Measurements from ENCODE around the gene GET4. TPM values are rescaled to one million over a fixed set of nuclear protein-coding genes. Genes with fewer than 3 reads are reported as not detected.
A peak's percentile ranks its signal among the peaks of the same experiment; 100 is the strongest.

The GET4 gene
- total and polyA plus RNA-seq, 4 donors: 19.5 to 34.7 (median 27.3) TPM

DNA sequence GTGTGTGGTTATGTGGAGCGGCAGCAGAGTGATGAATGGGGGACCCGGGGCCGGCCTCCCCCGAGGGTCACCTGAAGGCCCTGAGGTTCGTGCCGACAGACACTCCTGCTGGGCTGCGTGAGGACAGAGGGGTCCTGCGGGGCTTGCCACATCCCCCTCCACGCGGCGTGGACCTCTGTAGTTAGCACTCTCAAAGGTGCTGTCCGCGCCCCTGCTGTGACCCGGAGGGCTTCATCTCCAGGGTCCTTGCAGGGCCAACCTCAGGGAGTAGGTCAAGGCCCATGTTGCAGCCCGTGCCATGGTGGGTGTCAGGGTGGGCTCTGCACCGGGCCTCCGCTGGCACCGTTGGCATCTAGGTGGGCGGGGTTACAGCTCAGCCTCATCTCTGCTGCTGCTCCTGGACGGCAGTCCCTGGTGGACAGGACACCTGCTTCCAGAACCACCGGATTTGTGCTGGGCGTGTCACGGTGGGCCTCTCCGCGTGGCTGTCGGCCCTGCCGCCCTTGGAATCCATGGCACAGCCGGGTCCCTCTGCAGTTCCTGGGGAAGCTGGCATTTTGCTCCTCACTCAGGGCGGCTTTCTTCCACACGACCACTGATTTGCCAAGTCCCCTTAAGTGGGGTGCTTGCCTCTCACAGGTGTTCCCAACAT lies 19.8 kb upstream of the GET4 start:
- no peaks in the 10 kb centered on the region for H3K27me3 ChIP-seq (ENCODE audit: control insufficient read depth in 4 of 4, insufficient read depth in 4 of 4, low read length in 3 of 4)
- H3K36me3 ChIP-seq (ENCODE audit: control insufficient read depth in 4 of 4, insufficient read depth in 3 of 4, low read depth in 1 of 4, low read length in 3 of 4): peaks cover 9 to 51% (median 36%) of the 10 kb centered on the region in 4 donors
- H3K4me1 ChIP-seq (ENCODE audit: control insufficient read depth in 4 of 4, insufficient read depth in 4 of 4, low read length in 3 of 4): peaks cover 11 to 37% (median 22%) of the 10 kb centered on the region in 4 donors
- DNase-seq (ENCODE audit: low spot score): no peak
- peak overlapping the region; percentile 87 to 93 for H3K27ac ChIP-seq (ENCODE audit: low read depth in 1 of 2, low read length in 2 of 2)
- H3K9me3 ChIP-seq (ENCODE audit: control insufficient read depth in 4 of 4, low read length in 3 of 4): no peaks in the 10 kb centered on the region
- H3K4me3 ChIP-seq (ENCODE audit: low read depth in 1 of 3, low read length in 3 of 3): peak overlapping the region in 1 of 3 donors; percentile 24
- TF ChIP-seq, protein P1, sequence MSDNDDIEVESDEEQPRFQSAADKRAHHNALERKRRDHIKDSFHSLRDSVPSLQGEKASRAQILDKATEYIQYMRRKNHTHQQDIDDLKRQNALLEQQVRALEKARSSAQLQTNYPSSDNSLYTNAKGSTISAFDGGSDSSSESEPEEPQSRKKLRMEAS (IDR thresholded peaks at IDR 0.05): no peak
- TF ChIP-seq NR2F2 (IDR thresholded peaks at IDR 0.05) (no peak), RAD21 (IDR thresholded peaks at IDR 0.05) (no peak), HNF4G (IDR thresholded peaks at IDR 0.05) (no peak), RXRA (IDR thresholded peaks at IDR 0.05) (no peak)
- TF ChIP-seq, protein P2, sequence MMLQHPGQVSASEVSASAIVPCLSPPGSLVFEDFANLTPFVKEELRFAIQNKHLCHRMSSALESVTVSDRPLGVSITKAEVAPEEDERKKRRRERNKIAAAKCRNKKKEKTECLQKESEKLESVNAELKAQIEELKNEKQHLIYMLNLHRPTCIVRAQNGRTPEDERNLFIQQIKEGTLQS (IDR thresholded peaks at IDR 0.05): no peak
- TF ChIP-seq, protein P3, sequence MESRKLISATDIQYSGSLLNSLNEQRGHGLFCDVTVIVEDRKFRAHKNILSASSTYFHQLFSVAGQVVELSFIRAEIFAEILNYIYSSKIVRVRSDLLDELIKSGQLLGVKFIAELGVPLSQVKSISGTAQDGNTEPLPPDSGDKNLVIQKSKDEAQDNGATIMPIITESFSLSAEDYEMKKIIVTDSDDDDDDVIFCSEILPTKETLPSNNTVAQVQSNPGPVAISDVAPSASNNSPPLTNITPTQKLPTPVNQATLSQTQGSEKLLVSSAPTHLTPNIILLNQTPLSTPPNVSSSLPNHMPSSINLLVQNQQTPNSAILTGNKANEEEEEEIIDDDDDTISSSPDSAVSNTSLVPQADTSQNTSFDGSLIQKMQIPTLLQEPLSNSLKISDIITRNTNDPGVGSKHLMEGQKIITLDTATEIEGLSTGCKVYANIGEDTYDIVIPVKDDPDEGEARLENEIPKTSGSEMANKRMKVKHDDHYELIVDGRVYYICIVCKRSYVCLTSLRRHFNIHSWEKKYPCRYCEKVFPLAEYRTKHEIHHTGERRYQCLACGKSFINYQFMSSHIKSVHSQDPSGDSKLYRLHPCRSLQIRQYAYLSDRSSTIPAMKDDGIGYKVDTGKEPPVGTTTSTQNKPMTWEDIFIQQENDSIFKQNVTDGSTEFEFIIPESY (IDR thresholded peaks at IDR 0.05): no peak
- 80% methylated on average over 30 of the region's 30 CpGs for WGBS
- H3K9ac ChIP-seq (ENCODE audit: low read depth in 1 of 2, low read length in 2 of 2): peak overlapping the region; percentile 58 to 75

DNA sequence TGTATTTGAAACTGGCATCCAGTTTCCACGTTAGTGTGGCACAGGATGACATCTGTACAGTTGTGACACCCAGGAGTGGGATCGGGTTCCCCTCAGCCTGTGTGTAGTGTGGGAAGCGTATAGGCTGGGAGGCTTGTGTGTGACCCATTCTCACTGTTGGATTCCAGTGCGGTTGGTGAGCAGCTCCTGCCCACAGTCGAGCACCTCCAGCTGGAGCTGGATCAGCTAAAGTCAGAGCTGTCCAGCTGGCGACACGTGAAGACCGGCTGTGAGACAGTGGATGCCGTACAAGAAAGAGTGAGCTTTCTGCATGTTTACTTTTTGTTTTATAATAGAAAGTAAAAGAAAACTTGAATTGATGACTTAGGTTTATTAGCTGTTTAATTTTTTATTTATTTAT lies 18.7 kb upstream of the GET4 start:
- Histone ChIP-seq H3K36me3 (ENCODE audit: control insufficient read depth in 4 of 4, insufficient read depth in 3 of 4, low read depth in 1 of 4, low read length in 3 of 4) (peaks cover 9 to 51% (median 36%) of the 10 kb centered on the region in 4 donors), H3K9ac (ENCODE audit: low read depth in 1 of 2, low read length in 2 of 2) (peak overlapping the region in 1 of 2 donors; percentile 75)
- WGBS: 74% methylated on average over 9 of the region's 9 CpGs

DNA sequence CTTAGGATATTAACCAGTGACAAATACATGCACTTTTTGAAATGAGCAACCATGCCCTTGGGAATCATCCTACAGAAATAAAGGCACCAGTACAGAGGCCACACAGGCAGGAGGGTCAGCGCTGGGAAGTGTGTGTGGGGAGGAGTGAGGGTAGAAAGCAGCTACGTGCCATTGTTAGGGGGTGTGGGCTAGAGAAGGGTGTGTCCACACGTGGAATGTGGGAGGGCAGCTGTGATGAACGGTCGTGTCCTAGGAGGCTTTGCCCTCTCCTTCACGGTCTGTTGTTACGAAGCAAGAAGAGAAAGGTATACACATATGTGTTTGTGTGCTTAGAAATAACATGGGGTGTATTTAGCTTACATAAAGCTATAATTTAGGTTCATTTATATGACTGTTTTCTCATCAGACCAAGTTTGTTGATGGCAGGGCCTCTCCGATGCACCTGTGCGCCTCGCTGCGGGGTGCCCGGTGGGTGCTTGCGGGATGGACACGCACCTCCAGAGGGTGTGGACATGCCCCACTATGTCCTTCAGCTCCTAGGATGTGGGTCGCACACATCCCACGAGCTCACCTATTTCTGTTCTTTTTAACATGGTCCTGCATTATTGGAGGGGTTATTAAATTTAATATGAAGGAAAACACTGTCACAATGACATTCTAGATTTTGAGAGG lies 16.9 kb upstream of the GET4 start:
- no peaks in the 10 kb centered on the region for H3K27me3 ChIP-seq (ENCODE audit: control insufficient read depth in 4 of 4, insufficient read depth in 4 of 4, low read length in 3 of 4)
- no peaks in the 10 kb centered on the region for H3K9me3 ChIP-seq (ENCODE audit: control insufficient read depth in 4 of 4, low read length in 3 of 4)
- peaks cover 2 to 39% (median 24%) of the 10 kb centered on the region in 4 donors for H3K36me3 ChIP-seq (ENCODE audit: control insufficient read depth in 4 of 4, insufficient read depth in 3 of 4, low read depth in 1 of 4, low read length in 3 of 4)
- H3K27ac ChIP-seq (ENCODE audit: low read depth in 1 of 2, low read length in 2 of 2): no peak overlapping the region
- H3K9ac ChIP-seq (ENCODE audit: low read depth in 1 of 2, low read length in 2 of 2): no peak overlapping the region
- peaks cover 11 to 37% (median 22%) of the 10 kb centered on the region in 4 donors for H3K4me1 ChIP-seq (ENCODE audit: control insufficient read depth in 4 of 4, insufficient read depth in 4 of 4, low read length in 3 of 4)
- no peak for DNase-seq (ENCODE audit: low spot score)
- no peak overlapping the region for H3K4me3 ChIP-seq (ENCODE audit: low read depth in 1 of 3, low read length in 3 of 3)
- WGBS: 87% methylated on average over 16 of the region's 16 CpGs
- TF ChIP-seq HNF4A (conservative IDR thresholded peaks at IDR 0.05) (no peak), NR2F2 (IDR thresholded peaks at IDR 0.05) (no peak), RXRA (IDR thresholded peaks at IDR 0.05) (no peak), EGR1 (IDR thresholded peaks at IDR 0.05; ENCODE audit: low read depth in 2 of 2) (no peak), HNF4G (IDR thresholded peaks at IDR 0.05) (no peak), GABPA (IDR thresholded peaks at IDR 0.05 in 1 of 2, conservative IDR thresholded peaks at IDR 0.05 in 1 of 2) (no peak), TAF1 (conservative IDR thresholded peaks at IDR 0.05) (no peak), YY1 (IDR thresholded peaks at IDR 0.05) (no peak), SP1 (IDR thresholded peaks at IDR 0.05) (no peak), RAD21 (IDR thresholded peaks at IDR 0.05) (no peak), FOXA2 (IDR thresholded peaks at IDR 0.05) (no peak), JUND (IDR thresholded peaks at IDR 0.05) (no peak)
- TF ChIP-seq, protein P4, sequence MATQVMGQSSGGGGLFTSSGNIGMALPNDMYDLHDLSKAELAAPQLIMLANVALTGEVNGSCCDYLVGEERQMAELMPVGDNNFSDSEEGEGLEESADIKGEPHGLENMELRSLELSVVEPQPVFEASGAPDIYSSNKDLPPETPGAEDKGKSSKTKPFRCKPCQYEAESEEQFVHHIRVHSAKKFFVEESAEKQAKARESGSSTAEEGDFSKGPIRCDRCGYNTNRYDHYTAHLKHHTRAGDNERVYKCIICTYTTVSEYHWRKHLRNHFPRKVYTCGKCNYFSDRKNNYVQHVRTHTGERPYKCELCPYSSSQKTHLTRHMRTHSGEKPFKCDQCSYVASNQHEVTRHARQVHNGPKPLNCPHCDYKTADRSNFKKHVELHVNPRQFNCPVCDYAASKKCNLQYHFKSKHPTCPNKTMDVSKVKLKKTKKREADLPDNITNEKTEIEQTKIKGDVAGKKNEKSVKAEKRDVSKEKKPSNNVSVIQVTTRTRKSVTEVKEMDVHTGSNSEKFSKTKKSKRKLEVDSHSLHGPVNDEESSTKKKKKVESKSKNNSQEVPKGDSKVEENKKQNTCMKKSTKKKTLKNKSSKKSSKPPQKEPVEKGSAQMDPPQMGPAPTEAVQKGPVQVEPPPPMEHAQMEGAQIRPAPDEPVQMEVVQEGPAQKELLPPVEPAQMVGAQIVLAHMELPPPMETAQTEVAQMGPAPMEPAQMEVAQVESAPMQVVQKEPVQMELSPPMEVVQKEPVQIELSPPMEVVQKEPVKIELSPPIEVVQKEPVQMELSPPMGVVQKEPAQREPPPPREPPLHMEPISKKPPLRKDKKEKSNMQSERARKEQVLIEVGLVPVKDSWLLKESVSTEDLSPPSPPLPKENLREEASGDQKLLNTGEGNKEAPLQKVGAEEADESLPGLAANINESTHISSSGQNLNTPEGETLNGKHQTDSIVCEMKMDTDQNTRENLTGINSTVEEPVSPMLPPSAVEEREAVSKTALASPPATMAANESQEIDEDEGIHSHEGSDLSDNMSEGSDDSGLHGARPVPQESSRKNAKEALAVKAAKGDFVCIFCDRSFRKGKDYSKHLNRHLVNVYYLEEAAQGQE (IDR thresholded peaks at IDR 0.05): no peak
- TF ChIP-seq, protein P1 (IDR thresholded peaks at IDR 0.05): no peak
- TF ChIP-seq, protein P3 (IDR thresholded peaks at IDR 0.05): no peak
- TF ChIP-seq, protein P2 (IDR thresholded peaks at IDR 0.05): no peak

More for the DNA sequence above, 18.7 kb upstream of the GET4 start:
- H3K27me3 ChIP-seq (ENCODE audit: control insufficient read depth in 4 of 4, insufficient read depth in 4 of 4, low read length in 3 of 4): no peaks in the 10 kb centered on the region
- peak overlapping the region; percentile 49 to 93 for H3K27ac ChIP-seq (ENCODE audit: low read depth in 1 of 2, low read length in 2 of 2)
- TF ChIP-seq SP1 (IDR thresholded peaks at IDR 0.05): no peak
- no peak for TF ChIP-seq TAF1 (conservative IDR thresholded peaks at IDR 0.05)
- no peak for DNase-seq (ENCODE audit: low spot score)
- H3K4me1 ChIP-seq (ENCODE audit: control insufficient read depth in 4 of 4, insufficient read depth in 4 of 4, low read length in 3 of 4): peaks cover 11 to 37% (median 22%) of the 10 kb centered on the region in 4 donors
- no peaks in the 10 kb centered on the region for H3K9me3 ChIP-seq (ENCODE audit: control insufficient read depth in 4 of 4, low read length in 3 of 4)
- no peak overlapping the region for H3K4me3 ChIP-seq (ENCODE audit: low read depth in 1 of 3, low read length in 3 of 3)
